Skeletal muscle tissue (tissue), 5 donors: ENCODE data around the gene IL2RA. TPM values are rescaled to one million over a fixed set of nuclear protein-coding genes. Genes with fewer than 3 reads are reported as not detected.
"Not testable (repeated sequence)": the region's sequence is repeated elsewhere in the genome, so short reads cannot be mapped to it uniquely, and the experiment has no call there.

Experiments
- H3K27ac ChIP-seq: one replicate; pipeline ENCODE4 v1.7.0; 2013; ENCODE audit warnings: mild to moderate bottlenecking, low read depth, low read length, inconsistent platforms
- H3K27me3 ChIP-seq, 3 donors: one replicate each; pipeline ENCODE4 v1.7.0; 2013; ENCODE audit warnings: low read length in 3 of 3; ENCODE audit not compliant: control insufficient read depth in 3 of 3, insufficient read depth in 3 of 3
- H3K36me3 ChIP-seq, 3 donors: one replicate each; pipeline ENCODE4 v1.7.0; 2013; ENCODE audit warnings: low read length in 3 of 3; ENCODE audit not compliant: control insufficient read depth in 3 of 3, insufficient read depth in 3 of 3
- H3K4me1 ChIP-seq, 3 donors: one replicate each; pipeline ENCODE4 v1.7.0; 2013; ENCODE audit warnings: low read length in 3 of 3, mild to moderate bottlenecking in 3 of 3; ENCODE audit not compliant: control insufficient read depth in 3 of 3, insufficient read depth in 3 of 3
- H3K4me3 ChIP-seq, 3 donors: one replicate each; pipeline ENCODE4 v1.7.0; 2013; ENCODE audit warnings: low read length in 3 of 3
- H3K9ac ChIP-seq, 3 donors: one replicate each; pipeline ENCODE4 v1.7.0; 2013; ENCODE audit warnings: low read length in 3 of 3, mild to moderate bottlenecking in 3 of 3, moderate library complexity in 2 of 3, low read depth in 1 of 3
- H3K9me3 ChIP-seq, 3 donors: one replicate each; pipeline ENCODE4 v1.7.0; 2013; ENCODE audit warnings: low read length in 3 of 3; ENCODE audit not compliant: control insufficient read depth in 3 of 3
- small RNA-seq: library from RNA; depleted of rRNA; stranded (forward); fragments of <200 nt; gene quantifications from one replicate; pipeline ENCODE3, GENCODE V24; 2014
- total RNA-seq: library from RNA; depleted of rRNA; stranded (reverse); fragments of >200 nt; gene quantifications from one replicate; pipeline ENCODE4 v1.2.3, GENCODE V29; 2014
- donor health status: Osteomylitis.

Gene IL2RA
- total RNA-seq, 1 donor from 2014 or later: not detected

GRCh38 chr10:5963071-5963470 lies 99.1 kb downstream of the IL2RA start:
- no peaks in the 10 kb centered on the region for H3K27me3 ChIP-seq

GRCh38 chr10:5962358-5962940 lies 99.7 kb downstream of the IL2RA start:
- H3K27ac ChIP-seq, H3K9ac ChIP-seq, H3K4me1 ChIP-seq, H3K4me3 ChIP-seq, H3K27me3 ChIP-seq, H3K9me3 ChIP-seq: not testable (repeated sequence)
- H3K36me3 ChIP-seq: peaks cover 32 to 36% (median 35%) of the 10 kb centered on the region in 3 donors

More at GRCh38 chr10:5963071-5963470, 99.1 kb downstream of the IL2RA start:
- Histone ChIP-seq H3K4me1 (no peaks in the 10 kb centered on the region), H3K9me3 (no peaks in the 10 kb centered on the region), H3K9ac (no peak overlapping the region), H3K27ac (no peak overlapping the region), H3K4me3 (no peak overlapping the region), H3K36me3 (peaks cover 32 to 36% (median 33%) of the 10 kb centered on the region in 3 donors)

- Histone ChIP-seq H3K36me3 (peaks cover 34 to 36% (median 35%) of the 10 kb centered on the region in 3 donors), H3K9ac (no peak overlapping the region), H3K9me3 (no peaks in the 10 kb centered on the region), H3K4me1 (no peaks in the 10 kb centered on the region), H3K27ac (no peak overlapping the region), H3K4me3 (no peak overlapping the region), H3K27me3 (no peaks in the 10 kb centered on the region)
Measured at GRCh38 chr10:5961405-5962100, 100.6 kb downstream of the IL2RA start.

- H3K9me3 ChIP-seq, H3K27me3 ChIP-seq, H3K4me1 ChIP-seq, H3K9ac ChIP-seq, H3K4me3 ChIP-seq, H3K27ac ChIP-seq: not testable (repeated sequence)
- peaks cover 34 to 39% (median 36%) of the 10 kb centered on the region in 3 donors for H3K36me3 ChIP-seq
Measured at GRCh38 chr10:5960973-5961275, 101.2 kb downstream of the IL2RA start.

Small RNA genes lying within 50 kb of the gene (small RNA-seq; reads per million reads assigned to genes)
- not detected for gene RF00397

Other genes with a start within 250 kb of the IL2RA start
- gene GDI2, start 248.9 kb downstream of the IL2RA start, total RNA-seq: 483 TPM
- 8.4 TPM for gene ANKRD16, start 172.5 kb downstream of the IL2RA start, total RNA-seq
- 51.7 TPM for gene FBH1, start 172.1 kb downstream of the IL2RA start, total RNA-seq
- 1.6 TPM for gene IL15RA, start 84.8 kb downstream of the IL2RA start, total RNA-seq
- gene RBM17, start 26.7 kb upstream of the IL2RA start, total RNA-seq: 41.2 TPM
- 9.9 TPM for gene PFKFB3, start 140.6 kb upstream of the IL2RA start, total RNA-seq